ENCODE data around the gene PDSS2. TPM values are rescaled to one million over a fixed set of nuclear protein-coding genes. Genes with fewer than 3 reads are reported as not detected.

Gene PDSS2
- total RNA-seq, 1 donor from 2014 or later: 18.7 TPM

DNA sequence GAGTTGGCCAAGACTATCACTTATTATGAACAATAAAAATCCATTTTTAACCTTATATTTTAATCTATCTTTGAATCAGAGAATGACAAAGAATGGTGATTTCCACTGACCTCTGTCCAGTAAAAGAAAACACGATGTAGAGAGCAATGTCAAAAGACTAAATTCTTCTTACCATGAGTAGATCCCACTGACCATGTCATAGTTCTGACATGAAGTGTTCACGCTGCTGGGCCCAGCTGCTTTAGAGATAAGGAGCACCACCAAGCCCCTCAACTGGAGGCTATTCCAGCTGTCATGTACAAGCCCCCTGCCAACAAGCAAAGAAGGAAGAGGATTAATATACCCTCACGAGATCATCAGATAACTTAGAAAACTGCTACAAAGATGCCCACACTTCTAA lies 125.3 kb downstream of the PDSS2 start:
- H3K4me3 ChIP-seq: no peak overlapping the region
- H3K27me3 ChIP-seq: no peaks in the 10 kb centered on the region
- intact Hi-C loops (cut with DNase I): no loop called here
- DNase-seq (ENCODE audit: extremely low spot score in 2 of 2): no peak
- H3K27ac ChIP-seq: no peak overlapping the region
- peaks cover 0 to 6% of the 10 kb centered on the region in 2 donors for H3K36me3 ChIP-seq
- no peaks in the 10 kb centered on the region for H3K9me3 ChIP-seq
- TF ChIP-seq POLR2A (IDR thresholded peaks at IDR 0.05) (no peak), POLR2AphosphoS5 (IDR thresholded peaks at IDR 0.05; ENCODE audit: insufficient read depth in 1 of 2, low read depth in 1 of 2) (no peak)
- TF ChIP-seq, protein P1, sequence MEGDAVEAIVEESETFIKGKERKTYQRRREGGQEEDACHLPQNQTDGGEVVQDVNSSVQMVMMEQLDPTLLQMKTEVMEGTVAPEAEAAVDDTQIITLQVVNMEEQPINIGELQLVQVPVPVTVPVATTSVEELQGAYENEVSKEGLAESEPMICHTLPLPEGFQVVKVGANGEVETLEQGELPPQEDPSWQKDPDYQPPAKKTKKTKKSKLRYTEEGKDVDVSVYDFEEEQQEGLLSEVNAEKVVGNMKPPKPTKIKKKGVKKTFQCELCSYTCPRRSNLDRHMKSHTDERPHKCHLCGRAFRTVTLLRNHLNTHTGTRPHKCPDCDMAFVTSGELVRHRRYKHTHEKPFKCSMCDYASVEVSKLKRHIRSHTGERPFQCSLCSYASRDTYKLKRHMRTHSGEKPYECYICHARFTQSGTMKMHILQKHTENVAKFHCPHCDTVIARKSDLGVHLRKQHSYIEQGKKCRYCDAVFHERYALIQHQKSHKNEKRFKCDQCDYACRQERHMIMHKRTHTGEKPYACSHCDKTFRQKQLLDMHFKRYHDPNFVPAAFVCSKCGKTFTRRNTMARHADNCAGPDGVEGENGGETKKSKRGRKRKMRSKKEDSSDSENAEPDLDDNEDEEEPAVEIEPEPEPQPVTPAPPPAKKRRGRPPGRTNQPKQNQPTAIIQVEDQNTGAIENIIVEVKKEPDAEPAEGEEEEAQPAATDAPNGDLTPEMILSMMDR (IDR thresholded peaks at IDR 0.05): no peak
- H3K4me1 ChIP-seq: no peaks in the 10 kb centered on the region

DNA sequence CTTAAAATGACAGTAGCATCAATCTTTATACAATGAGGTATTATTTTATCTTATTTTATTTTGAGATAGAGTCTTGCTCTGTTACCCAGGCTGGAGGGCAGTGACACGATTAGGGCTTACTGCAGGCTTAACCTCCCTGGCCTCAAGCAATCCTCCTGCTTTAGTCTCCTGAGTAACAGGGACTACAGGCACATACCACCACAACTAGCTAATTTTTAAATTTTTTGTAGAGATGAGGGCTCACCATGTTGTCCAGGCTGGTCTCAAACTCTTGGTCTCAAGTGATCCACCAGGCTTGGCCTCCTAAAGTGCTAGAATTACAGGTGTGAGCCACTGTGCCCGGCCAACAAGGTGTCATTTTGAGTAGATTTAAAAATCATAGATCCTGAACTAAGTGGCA lies 125.9 kb downstream of the PDSS2 start:
- Histone ChIP-seq H3K27ac (no peak overlapping the region), H3K4me1 (no peaks in the 10 kb centered on the region), H3K27me3 (no peaks in the 10 kb centered on the region), H3K9me3 (no peaks in the 10 kb centered on the region), H3K4me3 (no peak overlapping the region), H3K36me3 (peaks cover 0 to 6% of the 10 kb centered on the region in 2 donors)
- TF ChIP-seq, protein P1 (IDR thresholded peaks at IDR 0.05): no peak
- TF ChIP-seq POLR2AphosphoS5 (IDR thresholded peaks at IDR 0.05; ENCODE audit: insufficient read depth in 1 of 2, low read depth in 1 of 2) (no peak), POLR2A (IDR thresholded peaks at IDR 0.05) (no peak)
- no peak for DNase-seq (ENCODE audit: extremely low spot score in 2 of 2)
- intact Hi-C loops (cut with DNase I): no loop called here

DNA sequence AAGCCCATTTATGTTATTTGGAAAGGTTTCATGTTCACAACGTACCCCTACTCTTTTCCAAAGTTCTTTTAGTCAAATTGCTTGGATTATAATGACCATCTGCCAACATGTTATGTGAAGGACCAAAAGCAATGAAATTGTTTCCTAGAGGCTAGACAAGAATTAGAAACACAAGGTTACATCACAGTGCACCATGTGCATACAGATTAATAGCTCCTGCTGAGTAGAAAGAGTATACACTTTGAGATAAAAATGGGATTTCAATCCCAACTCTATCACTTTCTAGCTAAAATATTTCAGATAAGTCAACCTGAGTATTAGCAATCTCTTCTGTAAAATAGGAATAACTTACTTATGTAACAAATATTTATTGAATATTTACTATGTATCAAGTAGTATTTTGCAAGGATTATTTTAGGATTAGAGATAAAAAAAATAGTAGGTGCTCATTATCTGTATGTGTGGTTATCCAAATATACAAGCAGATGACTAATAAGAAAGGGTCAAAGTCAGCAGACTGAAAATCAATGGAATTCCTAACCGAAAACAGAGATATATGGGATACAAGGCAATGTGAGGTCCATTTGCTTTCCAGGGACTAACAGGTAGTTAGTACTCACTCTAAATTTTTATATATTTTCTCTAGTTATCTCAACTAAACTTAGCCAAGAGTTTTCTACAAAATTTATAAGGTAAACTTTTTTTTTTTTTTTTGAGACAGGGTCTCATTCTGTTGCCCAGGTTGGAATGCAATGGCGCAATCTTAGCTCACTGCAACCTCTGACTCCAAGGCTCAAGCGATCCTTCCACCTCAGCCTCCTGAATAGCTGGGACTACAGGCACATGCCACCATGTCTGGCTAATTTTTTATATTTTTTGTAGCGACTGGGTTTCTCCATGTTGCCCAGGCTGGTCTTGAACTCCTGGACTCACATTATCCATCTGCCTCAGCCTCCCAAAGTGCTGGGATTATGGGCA lies 127.7 kb downstream of the PDSS2 start:
- H3K27ac ChIP-seq: no peak overlapping the region
- DNase-seq (ENCODE audit: extremely low spot score in 2 of 2): no peak
- no peaks in the 10 kb centered on the region for H3K9me3 ChIP-seq
- TF ChIP-seq, protein P1 (IDR thresholded peaks at IDR 0.05): no peak
- TF ChIP-seq POLR2AphosphoS5 (IDR thresholded peaks at IDR 0.05; ENCODE audit: insufficient read depth in 1 of 2, low read depth in 1 of 2) (no peak), POLR2A (IDR thresholded peaks at IDR 0.05) (no peak)
- peaks cover 0 to 6% of the 10 kb centered on the region in 2 donors for H3K36me3 ChIP-seq
- intact Hi-C loops (cut with DNase I): no loop called here
- H3K4me3 ChIP-seq: no peak overlapping the region
- no peaks in the 10 kb centered on the region for H3K27me3 ChIP-seq
- H3K4me1 ChIP-seq: no peaks in the 10 kb centered on the region

DNA sequence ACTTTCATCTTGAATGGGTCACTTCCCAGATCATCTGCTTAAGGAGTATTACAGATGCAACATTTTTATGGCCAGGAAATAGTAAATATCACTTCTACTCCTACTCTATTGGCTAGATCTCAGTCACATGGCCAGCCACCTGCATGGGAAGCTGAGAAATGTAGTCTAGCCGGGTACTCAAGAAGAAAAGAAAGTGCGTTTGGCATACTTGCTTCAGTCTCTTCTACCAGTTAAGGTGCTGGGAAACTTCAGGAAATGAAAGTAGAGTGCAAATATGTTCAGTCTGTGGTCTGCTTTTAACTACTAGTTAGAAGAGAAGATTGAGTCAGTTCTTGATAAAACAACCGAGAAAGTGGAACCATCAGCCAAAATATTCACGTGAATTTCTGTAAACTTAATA lies 129.2 kb downstream of the PDSS2 start:
- DNase-seq (ENCODE audit: extremely low spot score in 2 of 2): no peak
- TF ChIP-seq POLR2AphosphoS5 (IDR thresholded peaks at IDR 0.05; ENCODE audit: insufficient read depth in 1 of 2, low read depth in 1 of 2) (no peak), POLR2A (IDR thresholded peaks at IDR 0.05) (no peak)
- TF ChIP-seq, protein P1 (IDR thresholded peaks at IDR 0.05): no peak
- H3K27me3 ChIP-seq: no peaks in the 10 kb centered on the region

More for the DNA sequence above, 129.2 kb downstream of the PDSS2 start:
- Histone ChIP-seq H3K36me3 (peaks cover 0 to 6% of the 10 kb centered on the region in 2 donors), H3K4me3 (no peak overlapping the region), H3K27ac (no peak overlapping the region), H3K9me3 (no peaks in the 10 kb centered on the region), H3K4me1 (no peaks in the 10 kb centered on the region)
- intact Hi-C loops (cut with DNase I): no loop called here
